ENCODE data around the gene SLC7A14. TPM values are rescaled to one million over a fixed set of nuclear protein-coding genes. Genes with fewer than 3 reads are reported as not detected.

Gene SLC7A14
- total and polyA plus RNA-seq, 4 donors: 0.01 to 0.06 (median 0.03) TPM; not detected in 1

DNA sequence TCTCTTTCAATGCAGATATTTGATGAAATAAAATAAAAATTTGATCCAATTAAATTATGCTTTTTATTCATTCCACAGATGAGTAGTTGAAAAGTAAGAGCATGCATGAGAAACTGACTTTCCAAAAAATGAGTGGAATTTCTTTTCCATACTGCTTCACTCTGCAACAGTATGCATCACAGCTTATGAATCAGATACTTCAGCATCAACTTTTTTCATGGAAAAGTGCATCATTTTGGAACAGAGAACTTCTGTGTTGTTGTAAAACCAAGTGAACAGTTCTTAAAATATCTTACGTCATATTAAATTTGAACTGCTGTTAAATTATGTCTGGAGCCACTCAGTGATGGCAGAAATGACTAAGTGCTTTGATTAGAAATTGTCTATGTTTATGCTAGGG, 16.7 kb upstream of the SLC7A14 start:
- no peak for ATAC-seq (ENCODE audit: insufficient read depth, low FRiP score)
- 96 to 100% methylated on average over 1 of the region's 1 CpG for WGBS, 2 donors
- no peaks in the 10 kb centered on the region for H3K36me3 ChIP-seq (ENCODE audit: control insufficient read depth in 4 of 4, insufficient read depth in 4 of 4, low read length in 4 of 4)
- H3K27me3 ChIP-seq (ENCODE audit: control insufficient read depth in 3 of 3, insufficient read depth in 3 of 3, low read length in 2 of 3): peaks cover 0 to 6% (median 0%) of the 10 kb centered on the region in 3 donors
- no peak for DNase-seq
- no peak overlapping the region for H3K9ac ChIP-seq (ENCODE audit: insufficient read depth in 1 of 2, low read length in 2 of 2)
- TF ChIP-seq CTCF (IDR thresholded peaks at IDR 0.05; ENCODE audit: control extremely low read depth, extremely low read depth): no peak
- H3K4me3 ChIP-seq: no peak overlapping the region
- no peaks in the 10 kb centered on the region for H3K9me3 ChIP-seq (ENCODE audit: control insufficient read depth in 4 of 4, insufficient read depth in 3 of 4, low read length in 3 of 4)
- no peaks in the 10 kb centered on the region for H3K4me1 ChIP-seq (ENCODE audit: control insufficient read depth in 5 of 5, insufficient read depth in 5 of 5, low read length in 5 of 5)
- no peak overlapping the region for H3K27ac ChIP-seq (ENCODE audit: low read depth in 1 of 2, low read length in 1 of 2)

GRCh38 chr3:170600005-170600624, 14.2 kb upstream of the SLC7A14 start:
- Histone ChIP-seq H3K4me3 (no peak overlapping the region), H3K27me3 (ENCODE audit: control insufficient read depth in 3 of 3, insufficient read depth in 3 of 3, low read length in 2 of 3) (peaks cover 0 to 8% (median 0%) of the 10 kb centered on the region in 3 donors)
- no peak for ATAC-seq (ENCODE audit: insufficient read depth, low FRiP score)

GRCh38 chr3:170599091-170599490, 13.2 kb upstream of the SLC7A14 start:
- Histone ChIP-seq H3K9me3 (ENCODE audit: control insufficient read depth in 4 of 4, insufficient read depth in 3 of 4, low read length in 3 of 4) (no peaks in the 10 kb centered on the region), H3K9ac (ENCODE audit: insufficient read depth in 1 of 2, low read length in 2 of 2) (no peak overlapping the region), H3K4me3 (no peak overlapping the region), H3K36me3 (ENCODE audit: control insufficient read depth in 4 of 4, insufficient read depth in 4 of 4, low read length in 4 of 4) (no peaks in the 10 kb centered on the region), H3K4me1 (ENCODE audit: control insufficient read depth in 5 of 5, insufficient read depth in 5 of 5, low read length in 5 of 5) (no peaks in the 10 kb centered on the region), H3K27me3 (ENCODE audit: control insufficient read depth in 3 of 3, insufficient read depth in 3 of 3, low read length in 2 of 3) (peaks cover 0 to 8% (median 0%) of the 10 kb centered on the region in 3 donors), H3K27ac (ENCODE audit: low read depth in 1 of 2, low read length in 1 of 2) (no peak overlapping the region)
- no peak for TF ChIP-seq CTCF (IDR thresholded peaks at IDR 0.05; ENCODE audit: control extremely low read depth, extremely low read depth)
- WGBS, 2 donors: 84 to 87% methylated on average over 1 of the region's 1 CpG
- DNase-seq (no peak), ATAC-seq (ENCODE audit: insufficient read depth, low FRiP score) (no peak)

More at GRCh38 chr3:170600005-170600624, 14.2 kb upstream of the SLC7A14 start:
- DNase-seq: no peak
- Histone ChIP-seq H3K27ac (ENCODE audit: low read depth in 1 of 2, low read length in 1 of 2) (no peak overlapping the region), H3K9ac (ENCODE audit: insufficient read depth in 1 of 2, low read length in 2 of 2) (no peak overlapping the region), H3K36me3 (ENCODE audit: control insufficient read depth in 4 of 4, insufficient read depth in 4 of 4, low read length in 4 of 4) (no peaks in the 10 kb centered on the region), H3K4me1 (ENCODE audit: control insufficient read depth in 5 of 5, insufficient read depth in 5 of 5, low read length in 5 of 5) (no peaks in the 10 kb centered on the region), H3K9me3 (ENCODE audit: control insufficient read depth in 4 of 4, insufficient read depth in 3 of 4, low read length in 3 of 4) (no peaks in the 10 kb centered on the region)
- 44 to 46% methylated on average over 4 of the region's 4 CpGs for WGBS, 2 donors
- TF ChIP-seq CTCF (IDR thresholded peaks at IDR 0.05; ENCODE audit: control extremely low read depth, extremely low read depth): no peak

GRCh38 chr3:170598091-170598502, 12.2 kb upstream of the SLC7A14 start:
- ATAC-seq (ENCODE audit: insufficient read depth, low FRiP score): no peak

More at GRCh38 chr3:170598091-170598502, 12.2 kb upstream of the SLC7A14 start:
- H3K27me3 ChIP-seq (ENCODE audit: control insufficient read depth in 3 of 3, insufficient read depth in 3 of 3, low read length in 2 of 3): peaks cover 0 to 8% (median 0%) of the 10 kb centered on the region in 3 donors
- no peak overlapping the region for H3K4me3 ChIP-seq
- H3K4me1 ChIP-seq (ENCODE audit: control insufficient read depth in 5 of 5, insufficient read depth in 5 of 5, low read length in 5 of 5): no peaks in the 10 kb centered on the region
- DNase-seq: no peak
- no peak overlapping the region for H3K27ac ChIP-seq (ENCODE audit: low read depth in 1 of 2, low read length in 1 of 2)
- no peak overlapping the region for H3K9ac ChIP-seq (ENCODE audit: insufficient read depth in 1 of 2, low read length in 2 of 2)
- no peaks in the 10 kb centered on the region for H3K36me3 ChIP-seq (ENCODE audit: control insufficient read depth in 4 of 4, insufficient read depth in 4 of 4, low read length in 4 of 4)
- no peaks in the 10 kb centered on the region for H3K9me3 ChIP-seq (ENCODE audit: control insufficient read depth in 4 of 4, insufficient read depth in 3 of 4, low read length in 3 of 4)
- TF ChIP-seq CTCF (IDR thresholded peaks at IDR 0.05; ENCODE audit: control extremely low read depth, extremely low read depth): no peak

All from lung (tissue), 12 donors.